ENCODE results near the gene CCDC3. TPM values are rescaled to one million over a fixed set of nuclear protein-coding genes. Genes with fewer than 3 reads are reported as not detected.

Gene CCDC3
- total RNA-seq, 3 donors from 2014 or later (not counting 1 experiment from before 2014, with no cell fraction given) = 0.21 to 0.23 (median 0.23) TPM

- H3K9me3 ChIP-seq (ENCODE audit: control insufficient read depth, insufficient read depth, low read length) = no peaks in the 10 kb centered on the region
- no peak overlapping the region for H3K4me3 ChIP-seq (ENCODE audit: low read length)
- DNase-seq = no peak
- no peaks in the 10 kb centered on the region for H3K27me3 ChIP-seq (ENCODE audit: control insufficient read depth, insufficient read depth, low read length)
- Mint-ChIP-seq H3K9me3 (no peaks in the 10 kb centered on the region), H3K27me3 (ENCODE audit: low read depth in 2 of 2) (peaks cover 0 to 20% of the 10 kb centered on the region in 2 donors), H3K4me1 (no peaks in the 10 kb centered on the region), H3K4me3 (no peak overlapping the region), H3K27ac (no peak overlapping the region), H3K36me3 (no peaks in the 10 kb centered on the region)
- no peak for ATAC-seq
- no peaks in the 10 kb centered on the region for H3K36me3 ChIP-seq (ENCODE audit: control insufficient read depth, insufficient read depth, low read length)
- intact Hi-C loops (cut with micrococcal nuclease) = no loop called here
- TF ChIP-seq CTCF (IDR thresholded peaks at IDR 0.05) = no peak
- H3K4me1 ChIP-seq (ENCODE audit: control insufficient read depth, insufficient read depth, low read length) = no peaks in the 10 kb centered on the region
- WGBS (ENCODE audit: insufficient coverage) = 85% methylated on average over 11 of the region's 13 CpGs
- no peak overlapping the region for H3K27ac ChIP-seq (ENCODE audit: low read length)
Observed at GRCh38 chr10:12922117-12922900, 79.2 kb downstream of the CCDC3 start.

- Mint-ChIP-seq H3K36me3 (no peaks in the 10 kb centered on the region), H3K9me3 (no peaks in the 10 kb centered on the region), H3K4me3 (no peak overlapping the region), H3K4me1 (no peaks in the 10 kb centered on the region), H3K27ac (no peak overlapping the region), H3K27me3 (ENCODE audit: low read depth in 2 of 2) (peaks cover 0 to 9% of the 10 kb centered on the region in 2 donors)
- no peak overlapping the region for H3K4me3 ChIP-seq (ENCODE audit: low read length)
- no peaks in the 10 kb centered on the region for H3K27me3 ChIP-seq (ENCODE audit: control insufficient read depth, insufficient read depth, low read length)
- no peak overlapping the region for H3K27ac ChIP-seq (ENCODE audit: low read length)
- WGBS (ENCODE audit: insufficient coverage) = 89% methylated on average over 5 of the region's 6 CpGs
- no peak for TF ChIP-seq CTCF (IDR thresholded peaks at IDR 0.05)
- intact Hi-C loops (cut with micrococcal nuclease) = no loop called here
- H3K36me3 ChIP-seq (ENCODE audit: control insufficient read depth, insufficient read depth, low read length) = no peaks in the 10 kb centered on the region
- ATAC-seq = no peak
- no peaks in the 10 kb centered on the region for H3K4me1 ChIP-seq (ENCODE audit: control insufficient read depth, insufficient read depth, low read length)
- no peaks in the 10 kb centered on the region for H3K9me3 ChIP-seq (ENCODE audit: control insufficient read depth, insufficient read depth, low read length)
- DNase-seq = no peak
Observed at GRCh38 chr10:12921163-12921562, 80.3 kb downstream of the CCDC3 start.

GRCh38 chr10:12919574-12919973 lies 81.9 kb downstream of the CCDC3 start:
- Mint-ChIP-seq H3K36me3 (no peaks in the 10 kb centered on the region), H3K27me3 (ENCODE audit: low read depth in 2 of 2) (peaks cover 3 to 9% of the 10 kb centered on the region in 2 donors), H3K9me3 (no peaks in the 10 kb centered on the region), H3K27ac (no peak overlapping the region), H3K4me3 (no peak overlapping the region), H3K4me1 (no peaks in the 10 kb centered on the region)
- no peaks in the 10 kb centered on the region for H3K36me3 ChIP-seq (ENCODE audit: control insufficient read depth, insufficient read depth, low read length)
- no peaks in the 10 kb centered on the region for H3K9me3 ChIP-seq (ENCODE audit: control insufficient read depth, insufficient read depth, low read length)
- ATAC-seq = no peak
- 91% methylated on average over 6 of the region's 6 CpGs for WGBS (ENCODE audit: insufficient coverage)
- no peak for TF ChIP-seq CTCF (IDR thresholded peaks at IDR 0.05)
- H3K27ac ChIP-seq (ENCODE audit: low read length) = no peak overlapping the region
- DNase-seq = no peak
- H3K27me3 ChIP-seq (ENCODE audit: control insufficient read depth, insufficient read depth, low read length) = no peaks in the 10 kb centered on the region
- no peak overlapping the region for H3K4me3 ChIP-seq (ENCODE audit: low read length)
- H3K4me1 ChIP-seq (ENCODE audit: control insufficient read depth, insufficient read depth, low read length) = no peaks in the 10 kb centered on the region
- intact Hi-C loops (cut with micrococcal nuclease) = no loop called here

GRCh38 chr10:12916587-12916986 lies 84.9 kb downstream of the CCDC3 start:
- TF ChIP-seq CTCF (IDR thresholded peaks at IDR 0.05) = no peak
- Histone ChIP-seq H3K27me3 (ENCODE audit: control insufficient read depth, insufficient read depth, low read length) (no peaks in the 10 kb centered on the region), H3K9me3 (ENCODE audit: control insufficient read depth, insufficient read depth, low read length) (no peaks in the 10 kb centered on the region), H3K36me3 (ENCODE audit: control insufficient read depth, insufficient read depth, low read length) (no peaks in the 10 kb centered on the region), H3K4me3 (ENCODE audit: low read length) (no peak overlapping the region), H3K4me1 (ENCODE audit: control insufficient read depth, insufficient read depth, low read length) (no peaks in the 10 kb centered on the region), H3K27ac (ENCODE audit: low read length) (no peak overlapping the region)
- intact Hi-C loops (cut with micrococcal nuclease) = no loop called here
- ATAC-seq (no peak), DNase-seq (no peak)
- Mint-ChIP-seq H3K9me3 (peaks cover 0 to 2% of the 10 kb centered on the region in 2 donors), H3K36me3 (no peaks in the 10 kb centered on the region), H3K27ac (no peak overlapping the region), H3K4me3 (no peak overlapping the region), H3K4me1 (no peaks in the 10 kb centered on the region), H3K27me3 (ENCODE audit: low read depth in 2 of 2) (peaks cover 10 to 22% of the 10 kb centered on the region in 2 donors)
- WGBS (ENCODE audit: insufficient coverage) = 94% methylated on average over 4 of the region's 4 CpGs
